HG03175 (cell line): ENCODE measurements around the gene PYGL.
A peak's percentile ranks its signal among the peaks of the same experiment; 100 is the strongest.
"Not testable (repeated sequence)": the region's sequence is repeated elsewhere in the genome, so short reads cannot be mapped to it uniquely, and the experiment has no call there.

Experiments
- ATAC-seq: cut with Tn5 transposase; IDR thresholded peaks from one replicate; pipeline ENCODE4 v1.9.1; 2021; ENCODE audit warnings: mild to moderate bottlenecking, moderate library complexity; ENCODE audit not compliant: unreplicated experiment

Gene PYGL

DNA sequence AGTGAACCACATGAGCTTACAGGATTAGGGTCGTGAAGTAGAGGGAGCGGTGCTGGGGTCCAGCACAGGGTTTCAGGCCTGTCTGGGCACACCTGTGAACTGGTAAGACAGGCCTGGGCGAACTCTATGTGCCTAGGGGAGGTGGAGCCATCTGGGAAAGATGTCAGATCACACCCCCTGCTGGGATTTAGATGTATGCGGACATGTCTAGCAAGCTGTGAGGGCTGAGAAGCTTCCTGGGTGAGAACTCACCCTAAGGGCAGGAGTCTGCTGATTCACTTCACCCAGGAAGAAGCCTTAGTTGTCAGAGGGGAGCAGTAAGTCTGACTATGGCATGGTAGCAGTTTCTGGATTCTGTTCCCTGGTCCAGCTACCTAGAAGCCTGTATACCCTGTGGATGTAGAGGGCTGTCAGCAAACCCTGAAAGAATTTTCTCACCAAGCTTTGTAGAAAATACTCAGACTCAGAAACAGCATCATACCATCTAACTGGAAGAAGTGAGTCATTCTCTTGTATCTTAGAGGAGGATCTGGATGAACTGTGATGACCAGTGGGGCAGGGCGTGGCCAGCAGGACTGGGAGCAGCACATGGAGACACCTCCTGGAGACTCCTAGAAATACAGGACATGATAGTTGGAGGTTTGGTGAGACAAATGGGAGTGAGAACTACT is 11.2 kb upstream of the PYGL start:
- ATAC-seq = no peak

- ATAC-seq = peak; percentile 45
Observed at GRCh38 chr14:50954811-50955372, 10.6 kb upstream of the PYGL start.

DNA sequence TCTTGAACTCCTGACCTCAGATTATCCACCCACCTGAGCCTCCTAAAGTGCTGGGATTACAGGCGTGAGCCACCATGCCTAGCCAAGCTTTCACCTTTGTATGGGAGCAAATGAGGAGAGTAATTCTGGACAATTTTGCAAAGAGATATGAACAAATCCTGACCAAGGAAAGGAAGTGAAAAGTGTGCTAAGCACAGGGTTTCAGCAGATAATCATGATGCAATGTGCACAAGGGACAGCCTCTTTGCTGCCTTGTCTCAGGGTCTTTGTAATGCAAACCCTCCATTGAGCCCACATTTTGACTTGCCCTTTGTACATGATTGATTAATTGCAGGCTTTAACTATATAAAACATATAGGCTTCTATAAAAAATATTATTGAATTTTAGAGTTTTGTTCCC is 9.2 kb upstream of the PYGL start:
- ATAC-seq = no peak

DNA sequence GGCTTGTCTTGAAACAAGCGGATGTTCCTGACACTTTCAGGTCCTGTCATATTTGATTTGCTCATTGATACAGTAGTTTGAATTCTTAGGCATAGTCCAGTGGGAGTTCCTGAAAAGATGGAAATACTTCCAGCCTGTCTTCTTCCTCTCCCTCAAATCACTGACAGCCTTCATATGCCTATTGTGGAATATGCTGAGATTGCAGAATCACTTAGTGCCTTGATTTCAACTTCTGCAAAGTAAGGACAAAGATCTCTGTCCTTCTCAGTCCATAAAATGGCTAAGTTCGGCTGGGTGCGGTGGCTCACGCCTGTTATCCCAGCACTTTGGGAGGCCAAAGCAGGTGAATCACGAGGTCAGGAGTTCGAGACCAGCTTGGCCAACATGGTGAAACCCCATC is 6.7 kb upstream of the PYGL start:
- ATAC-seq = no peak

- ATAC-seq = no peak
Observed at GRCh38 chr14:50948205-50948604, 3.9 kb upstream of the PYGL start.

DNA sequence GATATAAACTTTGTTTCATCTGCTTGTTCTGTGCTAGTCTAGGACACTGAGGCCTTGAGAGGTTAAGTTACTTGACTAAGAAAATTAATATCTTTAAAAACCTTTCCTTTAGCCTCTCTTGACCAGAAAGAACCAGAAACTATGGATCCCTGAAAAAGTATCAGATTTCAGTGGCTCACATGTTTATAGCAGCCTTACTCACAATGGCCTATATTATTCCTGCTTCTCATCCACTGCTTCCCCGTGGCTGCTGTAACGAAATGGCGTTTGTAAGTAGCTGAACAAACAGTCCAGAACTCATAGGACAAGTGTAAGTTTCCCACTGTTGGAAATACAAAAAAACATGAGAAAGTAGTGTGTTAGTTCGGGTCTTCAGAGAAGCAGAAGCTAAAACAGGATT is 3.2 kb upstream of the PYGL start:
- ATAC-seq = no peak

DNA sequence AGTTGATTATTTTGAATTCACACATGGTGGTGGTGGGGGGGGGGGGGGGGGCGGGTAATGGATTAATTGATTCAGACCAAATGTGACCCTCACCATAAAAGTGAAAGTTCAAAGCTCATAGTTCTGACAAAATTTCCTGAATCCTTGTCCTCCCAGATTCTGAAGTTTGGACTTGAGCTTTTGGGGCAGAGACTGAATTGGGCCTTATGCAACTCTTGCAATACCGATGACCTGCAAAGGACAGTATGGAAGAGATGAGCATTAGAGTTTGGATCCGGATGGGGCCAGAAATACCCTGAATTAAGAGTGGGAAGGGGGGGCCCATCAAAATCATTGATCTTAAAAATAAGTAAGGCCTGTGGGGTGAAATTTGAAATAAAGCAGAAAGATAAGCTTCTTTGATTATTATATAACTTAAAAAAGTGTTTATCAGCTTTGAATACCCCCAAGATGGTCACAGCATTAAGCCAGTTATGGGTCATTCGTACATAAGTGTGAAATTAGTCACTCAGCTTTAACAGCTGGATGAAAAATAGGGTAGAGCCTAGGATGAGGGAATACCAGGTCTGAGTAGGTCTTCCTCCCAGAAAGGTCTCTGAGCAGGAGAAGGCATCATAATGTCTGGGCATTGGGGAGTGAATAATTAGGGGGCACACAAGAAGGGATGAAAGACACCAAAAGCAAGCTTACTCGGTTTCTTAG is 2.1 kb upstream of the PYGL start:
- ATAC-seq = no peak

DNA sequence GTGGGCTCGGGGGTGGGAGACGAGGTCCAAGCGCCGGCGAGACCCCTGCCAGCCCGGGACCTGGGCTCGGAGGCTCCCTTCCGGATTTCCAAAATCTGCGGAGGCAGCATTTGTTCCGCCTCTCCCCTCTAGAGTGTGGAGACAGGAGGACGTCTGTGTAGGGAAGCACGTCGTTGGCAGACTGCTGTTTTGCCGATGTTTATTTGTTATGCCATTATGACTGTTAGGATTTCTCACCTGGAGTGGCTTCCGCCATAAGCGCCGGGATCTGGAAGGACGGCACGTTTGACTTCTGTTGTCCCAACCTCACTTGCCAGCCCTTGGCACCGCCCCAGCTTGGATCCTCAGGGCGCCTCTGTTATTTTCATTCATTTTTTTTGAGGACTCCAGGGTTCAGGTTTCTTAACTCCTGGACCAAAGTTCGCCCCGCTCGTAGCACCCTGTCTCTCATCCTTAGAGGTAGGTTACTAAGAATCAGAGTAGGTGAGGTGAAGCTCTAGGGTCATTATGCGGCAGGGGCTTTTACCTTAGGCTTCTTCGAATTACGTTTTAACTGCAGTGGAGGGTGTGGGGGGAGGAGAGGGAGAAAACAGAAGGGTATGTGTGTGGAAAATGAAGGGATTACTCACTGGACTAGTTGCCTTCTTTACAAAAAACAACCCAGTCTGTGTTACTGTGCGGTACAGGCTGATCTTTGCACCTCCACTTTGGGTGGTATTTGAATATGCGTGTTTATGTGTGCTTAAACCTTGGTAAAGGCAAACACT is 547 bp upstream of the PYGL start:
- ATAC-seq = no peak

DNA sequence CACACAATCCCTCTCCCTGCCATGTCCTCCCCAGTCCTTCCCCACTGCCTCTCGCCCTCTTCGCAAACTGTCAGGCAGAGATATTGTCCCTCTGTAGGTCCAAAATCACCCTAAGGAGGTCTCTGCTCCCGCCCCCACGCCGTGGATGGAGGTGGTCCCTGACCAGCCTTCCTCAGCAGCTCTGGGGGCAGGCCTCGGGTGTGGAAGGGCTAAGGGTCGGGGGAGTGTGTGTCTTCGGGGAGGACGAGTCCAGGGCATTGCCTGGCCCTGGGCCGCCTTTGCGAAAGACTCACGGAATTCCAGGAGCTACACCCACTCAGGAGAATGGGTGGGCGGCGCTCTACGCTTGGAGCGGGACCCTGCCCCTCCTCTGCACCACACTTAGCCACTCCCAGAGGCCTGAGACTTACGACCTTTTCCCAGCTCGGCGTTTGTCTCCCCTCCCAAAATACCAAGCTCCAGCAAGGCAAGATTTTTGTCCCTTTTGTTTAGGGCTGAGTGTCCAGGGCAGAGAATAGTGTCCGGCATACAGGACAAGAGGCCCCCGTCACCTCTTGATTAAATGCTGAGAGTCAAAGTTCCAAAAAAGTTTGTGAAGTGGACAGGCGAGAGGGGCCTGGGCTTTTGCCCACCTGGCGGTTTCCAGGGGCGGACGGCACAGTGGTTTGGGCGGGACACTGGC is 881 bp downstream of the PYGL start:
- ATAC-seq = no peak

GRCh38 chr14:50941638-50942037 is 2.6 kb downstream of the PYGL start:
- ATAC-seq = not testable (repeated sequence)

DNA sequence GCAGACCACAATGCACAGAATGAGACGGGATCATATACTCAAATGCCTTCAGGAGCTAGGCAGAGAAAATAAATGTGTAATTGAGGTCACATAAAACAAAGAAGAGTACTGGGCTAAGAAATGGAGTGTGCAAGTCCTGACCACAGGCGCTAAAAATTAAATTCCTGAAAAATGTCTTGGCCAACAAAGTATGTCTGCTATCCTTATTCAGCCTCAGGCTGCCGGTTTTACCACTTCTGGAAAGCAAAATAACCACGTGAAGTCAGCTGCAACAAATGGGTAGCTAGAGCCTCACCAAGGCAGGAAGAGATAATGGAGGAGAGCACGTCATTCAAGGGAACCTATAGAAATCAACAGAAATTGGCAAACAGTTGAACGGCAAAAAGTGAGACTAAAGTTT is 3.1 kb downstream of the PYGL start:
- ATAC-seq = no peak

DNA sequence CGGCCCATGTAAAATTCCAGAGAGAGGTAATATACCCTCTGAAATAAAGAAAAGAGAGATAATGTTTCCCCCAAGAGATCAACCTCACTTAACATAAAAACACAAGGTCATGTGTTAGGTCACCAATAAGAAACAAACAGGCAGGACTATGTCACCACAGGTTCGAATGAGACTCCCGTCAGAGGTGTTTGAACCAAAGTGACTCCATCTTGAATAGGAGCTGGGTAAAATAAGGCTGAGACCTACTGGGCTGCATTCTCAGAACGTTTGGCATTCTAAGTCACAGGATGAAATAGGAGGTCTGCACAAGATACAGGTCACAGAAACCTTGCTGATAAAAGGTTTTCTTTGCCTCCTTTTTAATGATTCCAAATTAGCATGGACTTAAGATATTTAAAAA is 6.5 kb downstream of the PYGL start:
- ATAC-seq = no peak

DNA sequence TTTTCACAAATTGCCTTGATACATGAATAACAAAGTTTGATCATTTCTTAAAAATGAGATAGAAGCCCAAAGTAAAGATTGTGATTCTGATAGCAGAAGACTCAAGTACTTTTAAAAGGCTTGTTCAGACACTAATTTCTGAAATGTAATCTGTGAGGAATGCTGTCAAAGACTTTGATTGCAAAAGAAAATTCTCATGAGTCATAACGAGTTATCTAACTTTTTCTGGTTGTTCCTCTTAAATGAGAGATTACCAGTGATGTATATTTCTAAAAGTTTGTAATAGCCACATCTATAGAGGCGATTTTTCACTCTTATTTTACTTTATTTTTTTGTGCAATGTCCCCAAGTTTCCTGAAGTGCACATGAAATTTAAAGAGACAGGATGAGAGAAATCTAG is 7.0 kb downstream of the PYGL start:
- no peak for ATAC-seq

DNA sequence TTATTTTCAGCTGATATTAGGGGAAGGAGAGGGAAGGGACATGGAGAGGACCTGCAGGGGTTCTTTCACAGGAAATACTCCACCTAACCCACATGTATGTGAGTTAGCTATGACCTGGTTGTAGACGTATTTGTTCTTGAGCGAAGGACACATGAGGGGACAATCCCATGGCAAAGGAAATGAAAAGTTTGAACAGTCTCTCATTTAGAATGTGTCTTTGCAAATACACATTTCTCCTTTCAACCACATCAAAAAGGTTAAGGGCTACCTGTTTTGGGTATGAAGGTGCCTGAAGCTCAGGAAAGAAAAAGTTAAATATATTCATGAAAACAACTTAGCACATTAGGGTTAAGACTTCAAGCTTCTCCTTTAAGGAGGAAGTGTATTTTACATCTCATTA is 7.4 kb downstream of the PYGL start:
- no peak for ATAC-seq

GRCh38 chr14:50936016-50936340 is 8.3 kb downstream of the PYGL start:
- ATAC-seq = no peak

DNA sequence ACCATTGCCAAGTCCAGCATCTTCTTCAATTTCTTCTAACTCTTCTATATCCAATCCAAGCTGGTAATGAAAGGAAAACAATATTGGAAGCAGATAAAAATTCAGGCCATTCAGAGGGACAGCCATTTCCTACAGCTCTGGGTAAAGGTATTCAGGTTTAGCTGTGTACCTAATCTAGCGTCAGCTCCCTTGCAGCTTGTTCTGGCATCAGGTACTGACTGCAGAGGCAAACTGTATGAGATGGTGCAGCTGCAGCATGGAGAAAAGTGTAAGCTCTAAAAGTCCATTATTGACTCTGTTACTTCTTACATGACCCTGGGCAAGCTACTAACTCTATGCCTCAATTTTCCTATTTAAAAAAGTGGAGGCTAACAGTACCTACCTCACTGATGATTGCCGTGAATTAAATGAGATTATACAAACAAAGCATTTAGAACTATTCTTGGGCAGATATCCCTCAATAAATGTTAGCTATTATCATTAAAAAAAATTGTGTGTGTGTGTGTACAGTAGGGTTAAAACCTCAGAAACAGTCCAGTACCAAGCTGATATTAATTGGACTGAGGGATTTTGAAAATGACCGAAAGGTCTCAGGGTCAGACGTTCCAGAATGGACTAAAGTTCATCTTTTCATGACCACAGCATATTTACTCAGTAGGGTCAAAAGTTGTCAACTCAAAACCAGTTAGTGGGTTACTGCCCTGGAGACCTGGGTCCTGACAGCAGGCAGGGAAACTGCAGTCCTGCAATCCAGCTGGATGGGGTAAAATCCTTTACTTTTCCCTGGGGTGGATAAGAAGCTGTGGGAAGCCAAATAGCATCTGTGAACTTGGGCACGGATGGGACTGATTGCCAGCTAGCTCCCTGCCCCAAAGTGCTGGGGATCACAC is 8.9 kb downstream of the PYGL start:
- ATAC-seq = no peak

DNA sequence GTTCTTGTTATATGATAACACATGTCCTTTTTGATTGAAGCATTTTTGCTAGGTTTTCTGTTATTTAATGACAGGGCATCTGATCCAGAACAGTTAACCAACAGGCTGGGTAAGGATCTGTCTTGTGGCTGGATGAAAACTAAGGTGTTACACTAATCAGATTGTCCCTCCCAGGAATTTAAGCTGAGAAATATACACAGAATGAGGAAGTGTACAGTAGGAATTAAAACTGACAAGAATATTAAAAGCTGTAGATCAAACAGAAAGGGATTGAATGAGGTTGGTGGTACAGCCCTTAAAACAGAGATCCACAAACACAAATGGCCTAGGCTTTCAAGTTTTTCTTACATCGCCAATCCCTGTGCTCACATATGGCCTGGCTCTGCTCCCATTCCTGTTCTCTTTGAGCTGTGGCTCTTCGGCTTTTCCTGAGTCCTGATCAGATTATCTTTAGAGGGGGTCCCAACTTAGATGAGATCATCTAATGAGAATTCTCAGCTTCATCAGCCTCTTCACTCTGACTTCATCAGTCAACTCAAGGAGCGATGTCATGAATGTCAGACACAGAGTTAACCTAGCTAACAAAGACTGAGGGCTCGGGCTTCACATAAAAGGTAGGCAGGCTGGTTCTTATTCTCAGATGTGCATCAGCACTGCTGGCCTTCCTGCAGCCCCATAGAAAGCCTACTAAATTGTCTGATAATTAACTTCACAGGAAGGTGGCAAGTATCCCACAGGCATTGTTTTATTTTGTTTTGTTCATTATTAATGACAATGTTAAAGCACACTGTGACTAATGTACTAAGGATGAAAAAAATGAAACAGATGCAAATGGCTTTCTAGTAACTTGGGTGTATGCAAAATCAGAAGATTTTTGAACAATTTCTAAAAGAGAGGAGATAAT is 11.4 kb downstream of the PYGL start:
- ATAC-seq = no peak

- ATAC-seq = no peak
Observed at GRCh38 chr14:50932156-50932555, 12.1 kb downstream of the PYGL start.

DNA sequence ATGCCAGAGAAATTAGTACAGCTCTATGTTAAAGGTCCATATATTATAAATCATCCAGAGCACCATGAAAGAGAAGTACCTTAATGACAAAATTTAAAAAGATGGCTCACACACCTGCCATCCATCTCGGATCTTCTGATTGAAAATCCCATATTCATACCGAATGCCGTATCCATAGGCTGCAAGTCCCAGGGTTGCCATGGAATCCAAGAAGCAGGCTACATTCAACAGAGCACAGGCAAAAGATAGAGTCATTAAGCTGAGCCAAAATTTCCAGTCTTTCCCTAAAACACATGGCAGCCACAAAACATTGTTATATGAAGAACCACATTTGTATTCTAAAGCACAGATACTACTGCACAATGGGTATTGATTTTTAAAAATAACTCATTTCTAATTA is 12.7 kb downstream of the PYGL start:
- no peak for ATAC-seq
